D721Med (cell line): ENCODE measurements around the gene EPHA6.
"Not testable (repeated sequence)": the region's sequence is repeated elsewhere in the genome, so short reads cannot be mapped to it uniquely, and the experiment has no call there.

ENCODE experiments used
- DNase-seq: peaks from one replicate; pipeline ENCODE4 v3.0.0; 2011; ENCODE audit warnings: low spot score; ENCODE audit not compliant: insufficient read length
- FAIRE-seq: peaks from 2 replicates; lab custom pipeline; 2011; peaks lifted over from hg19 to GRCh38; lab: Jason Lieb, UNC
- TF ChIP-seq, protein P1 (sequence below): IDR thresholded peaks from 2 replicates; pipeline ENCODE4 v1.5.1; 2012; ENCODE audit warnings: mild to moderate bottlenecking, control low read depth; ENCODE audit not compliant: insufficient read depth; ENCODE audit errors: missing control alignments

Gene EPHA6

DNA sequence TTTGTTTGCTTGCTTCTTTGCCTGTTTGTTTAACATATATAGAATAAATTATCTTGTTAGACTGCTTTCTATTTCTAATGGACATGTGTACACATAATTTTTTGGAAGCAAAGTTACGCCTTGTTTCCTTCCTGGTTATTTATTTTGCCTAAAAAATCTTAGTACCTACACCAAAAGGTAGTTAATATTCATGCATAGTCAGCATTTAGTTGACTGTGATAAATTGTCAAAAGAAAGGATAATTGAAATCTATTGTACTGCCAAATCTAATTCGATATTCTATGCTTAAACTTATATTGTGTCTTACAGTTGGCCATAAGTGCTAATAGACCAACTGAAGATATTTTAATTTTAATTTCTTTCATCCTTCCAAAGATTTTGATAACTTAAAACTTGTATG, 716.3 kb downstream of the EPHA6 start:
- DNase-seq (no peak), FAIRE-seq (no peak)
- TF ChIP-seq, protein P1, sequence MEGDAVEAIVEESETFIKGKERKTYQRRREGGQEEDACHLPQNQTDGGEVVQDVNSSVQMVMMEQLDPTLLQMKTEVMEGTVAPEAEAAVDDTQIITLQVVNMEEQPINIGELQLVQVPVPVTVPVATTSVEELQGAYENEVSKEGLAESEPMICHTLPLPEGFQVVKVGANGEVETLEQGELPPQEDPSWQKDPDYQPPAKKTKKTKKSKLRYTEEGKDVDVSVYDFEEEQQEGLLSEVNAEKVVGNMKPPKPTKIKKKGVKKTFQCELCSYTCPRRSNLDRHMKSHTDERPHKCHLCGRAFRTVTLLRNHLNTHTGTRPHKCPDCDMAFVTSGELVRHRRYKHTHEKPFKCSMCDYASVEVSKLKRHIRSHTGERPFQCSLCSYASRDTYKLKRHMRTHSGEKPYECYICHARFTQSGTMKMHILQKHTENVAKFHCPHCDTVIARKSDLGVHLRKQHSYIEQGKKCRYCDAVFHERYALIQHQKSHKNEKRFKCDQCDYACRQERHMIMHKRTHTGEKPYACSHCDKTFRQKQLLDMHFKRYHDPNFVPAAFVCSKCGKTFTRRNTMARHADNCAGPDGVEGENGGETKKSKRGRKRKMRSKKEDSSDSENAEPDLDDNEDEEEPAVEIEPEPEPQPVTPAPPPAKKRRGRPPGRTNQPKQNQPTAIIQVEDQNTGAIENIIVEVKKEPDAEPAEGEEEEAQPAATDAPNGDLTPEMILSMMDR = no peak

DNA sequence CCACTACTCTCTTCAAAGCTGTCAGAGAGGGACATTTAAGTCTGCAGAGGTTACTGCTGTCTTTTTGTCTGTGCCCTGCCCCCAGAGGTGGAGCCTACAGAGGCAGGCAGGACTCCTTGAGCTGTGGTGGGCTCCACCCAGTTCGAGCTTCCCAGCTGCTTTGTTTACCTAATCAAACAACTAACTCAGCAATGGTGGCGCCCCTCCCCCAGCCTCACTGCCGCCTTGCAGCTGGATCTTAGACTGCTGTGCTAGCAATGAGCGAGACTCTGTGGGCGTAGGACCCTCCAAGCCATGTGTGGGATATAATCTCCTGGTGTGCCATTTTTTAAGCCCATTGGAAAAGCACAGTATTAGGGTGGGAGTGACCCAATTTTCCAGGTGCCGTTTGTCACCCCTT, 733.2 kb downstream of the EPHA6 start:
- not testable (repeated sequence) for DNase-seq, FAIRE-seq

DNA sequence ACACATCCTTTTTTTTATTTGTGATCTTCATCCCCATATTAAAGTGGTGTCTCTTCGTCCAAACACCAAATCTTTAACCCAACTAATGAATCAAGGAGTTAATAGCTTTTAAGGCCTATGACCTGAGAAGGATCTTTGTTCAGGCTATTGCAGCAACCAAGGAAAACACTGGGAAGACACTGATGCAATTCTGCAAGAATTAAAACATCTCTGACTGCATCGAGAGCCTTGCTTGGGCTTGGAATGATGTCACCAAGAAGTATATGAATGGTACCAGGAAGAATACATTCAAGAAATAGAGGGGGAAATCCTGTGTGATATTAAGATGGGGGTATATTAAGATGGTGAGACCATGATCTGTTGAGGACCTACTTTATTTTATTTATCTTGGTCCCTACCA, 736.0 kb downstream of the EPHA6 start:
- no peak for DNase-seq
- TF ChIP-seq, protein P1 = no peak
- FAIRE-seq = no peak

DNA sequence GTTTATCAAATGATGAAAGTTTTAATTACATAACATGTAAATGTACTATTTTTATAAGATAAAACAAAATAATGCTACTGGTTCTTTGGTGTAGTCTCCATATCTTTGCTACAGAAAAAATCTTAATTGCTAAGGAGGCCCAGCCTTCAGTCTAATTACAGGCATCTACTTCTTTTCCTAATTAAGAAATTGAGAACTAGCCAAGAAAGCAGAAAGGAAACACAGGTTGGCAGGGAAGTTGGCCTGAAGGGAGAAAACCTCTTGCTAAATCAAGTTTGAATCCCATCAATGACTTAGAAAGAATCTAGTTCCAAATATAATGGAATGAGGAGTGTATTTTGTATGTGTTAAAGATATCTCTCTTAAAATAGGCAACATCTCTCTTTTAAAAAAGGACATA, 737.8 kb downstream of the EPHA6 start:
- DNase-seq = no peak
- FAIRE-seq = no peak
- TF ChIP-seq, protein P1 = no peak

DNA sequence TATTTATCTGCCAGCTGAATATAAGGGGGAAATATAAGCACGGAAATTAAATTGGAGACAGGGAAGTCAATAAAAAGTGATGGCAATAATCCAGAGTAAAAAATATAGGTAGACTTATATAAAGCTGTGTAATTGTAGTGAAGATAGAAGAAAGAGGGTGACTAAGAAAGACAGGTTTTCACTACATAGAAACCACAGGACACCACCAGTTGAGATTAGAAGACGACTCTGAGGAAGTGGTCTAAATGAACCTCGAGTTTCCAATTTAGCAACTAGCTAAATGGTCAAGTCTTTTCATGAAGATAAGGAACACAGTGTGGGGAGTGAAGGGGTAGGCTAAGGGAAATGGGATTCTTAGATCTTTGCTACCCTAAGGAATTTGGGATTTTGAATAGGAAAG, 761.3 kb downstream of the EPHA6 start:
- DNase-seq = no peak
- TF ChIP-seq, protein P1 = no peak
- no peak for FAIRE-seq

DNA sequence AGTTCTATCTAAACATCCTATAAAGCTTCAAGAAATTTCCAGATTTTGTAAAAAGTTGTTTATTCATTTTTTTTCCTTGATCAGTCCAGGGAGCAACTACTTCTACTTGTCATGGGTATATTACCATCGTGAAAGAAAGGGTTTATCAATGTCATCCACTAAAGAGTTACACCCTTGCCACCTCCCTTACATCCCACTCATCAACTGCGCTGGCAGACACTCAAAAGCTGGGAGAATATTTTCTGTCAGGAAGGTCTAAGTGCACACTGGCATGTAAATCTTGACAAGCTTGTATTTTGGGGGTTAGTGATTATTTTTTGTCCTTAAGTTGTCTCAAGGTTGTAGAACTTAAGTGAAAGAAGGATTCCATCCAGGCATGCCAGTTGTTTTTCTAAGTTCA, 761.8 kb downstream of the EPHA6 start:
- TF ChIP-seq, protein P1 = no peak
- FAIRE-seq (no peak), DNase-seq (no peak)

DNA sequence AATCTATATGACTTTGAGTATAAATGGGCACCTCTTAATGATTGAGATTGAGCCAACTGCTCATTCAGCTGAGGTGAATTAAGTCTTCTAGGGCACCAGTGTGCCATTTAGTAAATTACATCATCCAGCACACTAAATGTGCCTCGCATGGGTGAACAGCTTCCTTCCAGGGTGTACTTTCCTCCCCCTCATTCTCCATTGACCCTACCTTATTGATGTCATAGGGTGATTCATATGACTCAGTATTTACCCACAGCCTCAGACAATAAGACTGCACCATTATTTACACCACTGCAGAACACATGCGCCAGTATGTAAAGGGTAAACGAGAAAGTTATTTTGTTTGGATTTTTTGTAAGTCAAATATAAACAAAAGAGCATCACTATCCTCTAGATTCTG, 765.0 kb downstream of the EPHA6 start:
- FAIRE-seq (no peak), DNase-seq (no peak)
- TF ChIP-seq, protein P1 = no peak

DNA sequence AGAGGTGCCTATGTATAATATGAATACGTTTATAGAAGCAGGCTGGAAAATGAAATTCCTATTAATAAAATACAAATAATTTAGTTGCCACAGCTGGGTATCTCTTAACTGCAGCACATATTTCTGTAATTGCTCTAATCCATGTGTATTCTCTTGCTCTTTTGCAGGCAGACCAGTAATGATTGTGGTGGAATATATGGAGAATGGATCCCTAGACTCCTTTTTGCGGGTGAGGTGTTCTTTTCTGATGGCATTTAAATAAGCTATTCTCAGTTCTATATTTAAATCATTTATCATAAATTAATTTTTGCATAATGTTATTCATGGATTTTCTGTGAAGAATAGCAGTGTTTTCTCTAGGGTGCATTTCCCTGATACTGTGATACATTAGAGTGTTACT, 796.2 kb downstream of the EPHA6 start:
- DNase-seq (no peak), FAIRE-seq (no peak)
- TF ChIP-seq, protein P1 = no peak
